HK-2 (cell line): Measurements from ENCODE around the gene ZNF319.

Source experiments
- DNase-seq: peaks from one replicate; pipeline ENCODE4 v3.0.0-alpha.2; 2018; ENCODE audit not compliant: unreplicated experiment

The ZNF319 gene

DNA sequence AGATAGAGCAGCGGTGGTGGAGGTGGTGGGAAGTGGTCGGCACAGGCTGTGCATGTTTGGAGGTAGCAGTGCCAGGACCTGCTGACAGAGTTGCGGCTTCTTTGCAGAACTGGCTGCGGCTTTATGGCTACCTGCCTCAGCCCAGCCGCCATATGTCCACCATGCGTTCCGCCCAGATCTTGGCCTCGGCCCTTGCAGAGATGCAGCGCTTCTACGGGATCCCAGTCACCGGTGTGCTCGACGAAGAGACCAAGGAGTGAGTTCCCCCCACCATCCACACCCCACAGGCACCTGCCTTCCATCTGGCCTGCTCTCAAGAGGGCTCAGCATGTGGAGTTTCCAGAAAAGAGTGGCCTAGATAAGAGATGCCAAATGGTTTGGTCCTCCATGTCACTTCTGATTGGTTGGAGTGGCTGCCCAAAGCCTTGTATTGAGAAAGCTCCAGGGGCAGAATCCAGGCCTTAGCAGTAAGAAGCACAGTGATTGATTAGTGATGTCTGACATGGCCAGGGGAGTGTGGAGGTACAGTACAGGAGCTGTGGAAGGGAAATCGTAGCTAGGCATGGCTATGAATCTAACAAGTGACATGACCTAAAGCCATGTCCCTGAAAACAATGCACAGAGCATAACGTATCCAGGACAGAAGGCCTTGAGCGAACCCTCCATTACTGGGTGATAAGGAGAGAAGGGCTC, 37.0 kb upstream of the ZNF319 start:
- DNase-seq, result no peak

- no peak for DNase-seq
These were observed 36.5 kb upstream of the ZNF319 start for GRCh38 chr16:58036943-58037342.

GRCh38 chr16:58035356-58036170, 35.1 kb upstream of the ZNF319 start:
- DNase-seq, result no peak

GRCh38 chr16:58034774-58035173, 34.3 kb upstream of the ZNF319 start:
- no peak for DNase-seq

GRCh38 chr16:58034128-58034685, 33.7 kb upstream of the ZNF319 start:
- no peak for DNase-seq

- DNase-seq, result no peak
These were observed 32.3 kb upstream of the ZNF319 start for GRCh38 chr16:58032710-58033293.

GRCh38 chr16:58031016-58031800, 30.7 kb upstream of the ZNF319 start:
- no peak for DNase-seq

DNA sequence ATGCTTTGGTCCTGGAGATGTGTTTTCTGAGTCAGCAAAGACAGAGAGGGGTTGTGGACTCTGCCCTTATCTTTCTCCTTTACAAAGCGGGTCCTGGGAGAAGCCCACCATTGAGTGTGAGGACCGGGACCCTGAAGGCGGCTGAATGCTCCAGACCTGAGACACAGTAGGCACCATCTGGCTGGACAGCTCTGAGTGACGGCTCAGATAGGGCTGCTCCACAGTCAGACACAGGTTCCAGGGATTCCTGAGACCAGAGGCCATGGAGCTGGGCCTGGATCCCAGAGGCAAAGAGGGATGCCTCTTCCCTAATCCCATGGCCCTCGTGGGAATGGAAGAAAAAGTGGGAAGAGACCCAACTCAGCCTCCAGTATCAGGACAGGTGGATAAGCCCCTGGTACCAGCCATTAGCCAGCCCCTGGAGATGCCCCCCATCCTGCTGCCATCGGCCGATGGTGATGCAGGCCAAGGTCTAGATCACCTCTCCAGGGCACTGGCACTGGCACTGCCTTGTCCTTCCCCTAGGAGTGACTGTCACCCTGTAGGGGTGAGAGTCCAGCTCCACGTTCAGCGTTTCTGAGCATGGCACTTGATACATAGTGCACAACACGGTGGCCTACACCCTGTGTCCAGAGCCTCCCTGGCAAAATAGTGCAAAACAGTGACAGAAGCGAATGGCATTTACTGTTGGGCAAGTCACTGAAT, 29.8 kb upstream of the ZNF319 start:
- no peak for DNase-seq

GRCh38 chr16:58029410-58029809, 28.9 kb upstream of the ZNF319 start:
- no peak for DNase-seq

DNA sequence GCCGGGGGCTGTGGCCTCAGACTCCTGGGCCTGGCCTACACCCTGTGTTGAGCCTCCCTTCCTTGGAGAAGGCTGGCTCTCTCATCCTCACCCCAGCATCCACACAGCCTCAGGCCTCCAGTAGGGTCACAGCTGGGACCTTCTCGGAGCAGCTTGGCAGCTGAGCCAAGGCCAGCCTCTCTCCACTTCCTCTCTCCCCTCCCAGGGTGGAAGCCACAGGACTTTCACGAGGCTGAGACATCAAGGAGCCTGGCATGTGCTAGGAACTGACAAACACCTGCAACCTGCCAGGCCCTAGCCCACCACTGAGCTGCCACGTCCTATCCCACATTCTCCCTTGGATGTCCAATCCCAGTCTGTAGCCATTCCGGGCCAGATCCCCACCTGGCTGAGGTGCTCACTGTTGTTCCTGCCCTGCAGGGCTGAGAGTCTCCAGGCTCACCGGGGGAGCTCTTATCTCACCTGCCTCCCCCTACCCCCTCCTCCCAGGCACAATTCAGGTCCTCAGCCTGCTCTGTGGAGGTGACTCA, 28.1 kb upstream of the ZNF319 start:
- no peak for DNase-seq

GRCh38 chr16:58027916-58028455, 27.5 kb upstream of the ZNF319 start:
- DNase-seq, result no peak

- DNase-seq, result peak; percentile 53
These were observed 26.9 kb upstream of the ZNF319 start for GRCh38 chr16:58027161-58027915.

GRCh38 chr16:58026705-58027160, 26.3 kb upstream of the ZNF319 start:
- DNase-seq, result no peak

DNA sequence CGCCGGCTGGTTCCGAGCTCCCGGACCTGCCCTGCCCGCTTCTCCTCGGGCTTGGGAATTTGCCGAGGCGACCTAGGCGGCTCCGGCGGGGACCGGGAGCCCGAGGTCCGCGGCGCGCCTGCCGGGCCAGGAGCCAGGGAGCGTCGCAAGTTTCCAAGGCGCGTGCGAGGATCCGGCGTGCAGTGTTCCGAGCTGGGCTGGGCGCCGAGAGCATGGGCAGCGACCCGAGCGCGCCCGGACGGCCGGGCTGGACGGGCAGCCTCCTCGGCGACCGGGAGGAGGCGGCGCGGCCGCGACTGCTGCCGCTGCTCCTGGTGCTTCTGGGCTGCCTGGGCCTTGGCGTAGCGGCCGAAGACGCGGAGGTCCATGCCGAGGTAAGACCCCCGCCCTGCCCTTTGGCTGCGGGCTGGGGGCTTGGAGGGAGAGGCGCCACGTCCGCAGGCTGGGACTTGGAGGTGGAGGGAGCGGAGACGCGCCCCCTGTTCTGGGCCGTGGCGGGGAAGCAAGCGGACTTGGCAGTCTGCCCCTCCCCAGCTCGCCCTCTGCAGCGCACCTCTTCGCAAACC, 25.8 kb upstream of the ZNF319 start:
- DNase-seq, result peak; percentile 57

DNA sequence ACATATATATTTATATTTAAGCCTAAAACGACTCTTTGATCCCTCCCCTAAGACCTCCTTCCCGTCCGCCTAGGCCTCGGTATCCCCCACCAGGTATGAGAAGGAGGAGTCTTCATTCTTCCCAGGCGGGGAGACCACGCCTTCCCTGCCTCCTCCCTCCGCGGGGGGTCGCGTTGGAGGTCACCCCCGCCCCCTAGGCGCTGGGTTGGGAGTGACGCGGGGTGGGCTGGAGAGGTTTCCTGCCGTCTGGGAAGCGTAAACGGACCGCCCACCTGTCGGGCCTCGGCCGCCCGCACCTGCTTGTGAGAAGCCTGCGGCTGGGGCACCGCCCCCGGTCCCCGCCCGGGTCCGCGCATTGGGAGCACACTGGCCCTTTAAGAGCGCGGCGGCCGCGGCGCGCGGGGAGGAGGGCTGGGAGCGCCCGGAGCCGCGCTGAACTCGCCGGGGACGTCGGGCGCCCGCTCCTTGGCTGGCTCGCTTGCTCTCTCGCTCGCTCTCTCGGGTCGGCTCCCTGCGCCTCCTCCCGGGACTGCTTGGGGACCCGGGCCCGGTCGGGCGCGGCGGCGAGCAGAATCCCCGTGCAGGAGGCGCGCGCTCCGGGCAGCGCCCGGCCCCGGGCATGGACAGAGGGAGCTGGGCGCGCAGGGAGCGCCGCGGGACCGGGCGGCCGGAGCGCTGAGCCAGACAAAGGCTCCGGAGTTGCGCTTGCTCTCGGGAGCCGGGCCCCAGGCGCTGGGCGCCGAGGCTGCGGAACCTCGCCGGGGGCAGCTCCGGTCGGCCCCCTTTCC, 25.1 kb upstream of the ZNF319 start, which contains the start of gene MMP15:
Gene MMP15 (plus strand): TSS at position 404 of the 788 bp plus-strand sequence. CDS start 597 bp downstream, outside the sequence.
- peak; percentile 68 for DNase-seq

DNA sequence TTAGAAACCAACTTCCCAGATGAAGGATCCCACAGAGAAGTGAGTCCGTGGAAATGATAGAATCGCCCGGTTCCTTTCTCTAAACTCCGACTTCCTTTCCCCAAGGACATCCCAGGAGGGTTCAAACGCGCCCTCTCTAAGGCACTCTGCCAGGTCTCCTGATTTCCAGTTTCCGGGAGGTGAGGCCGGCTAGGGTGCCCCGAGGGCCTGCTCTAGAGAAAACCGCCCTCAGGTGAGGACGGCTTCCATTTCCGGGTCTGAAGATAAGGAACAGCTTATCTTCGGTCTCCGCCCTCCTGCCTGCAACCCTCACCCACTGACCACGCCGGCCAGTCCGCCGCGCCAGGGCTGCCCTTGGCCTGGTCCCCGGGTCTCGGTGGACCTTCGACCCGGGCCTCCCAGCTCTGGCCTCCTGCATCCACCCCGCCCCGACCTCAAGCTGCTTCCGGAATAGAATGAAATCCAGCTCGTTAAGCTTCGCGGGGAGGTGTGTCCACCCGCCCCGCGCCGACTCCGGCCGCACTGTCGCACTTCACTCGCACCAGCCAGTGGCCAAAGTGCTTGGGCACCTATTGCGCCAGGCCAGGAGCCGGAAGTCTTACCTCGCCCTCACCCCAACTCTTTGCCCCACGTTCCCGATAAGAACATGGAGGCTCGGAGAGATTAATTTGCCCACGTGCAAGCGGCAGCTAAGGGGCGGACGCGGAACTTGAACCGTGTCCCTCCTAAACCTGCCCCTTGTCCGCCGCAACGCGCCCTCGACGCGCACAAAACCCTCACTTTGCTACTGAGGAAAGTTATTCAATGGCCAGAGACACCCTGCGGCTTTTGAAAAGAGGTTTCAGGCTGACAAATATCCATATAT, 24.2 kb upstream of the ZNF319 start:
- no peak for DNase-seq

- DNase-seq, result peak; percentile 80
These were observed 22.3 kb upstream of the ZNF319 start for GRCh38 chr16:58022601-58023371.
